Ecto neural progenitor cell (in vitro differentiated cells): ENCODE results near the gene TMC6.

Experiments
- DNase-seq: peaks from one replicate; pipeline ENCODE4 v3.0.0-alpha.2; 2018; ENCODE audit warnings: low spot score

Gene TMC6

GRCh38 chr17:78135858-78136500, 7.4 kb upstream of the TMC6 start:
- DNase-seq = no peak

GRCh38 chr17:78134899-78135385, 6.4 kb upstream of the TMC6 start:
- DNase-seq = no peak

- peak; percentile 82 for DNase-seq
These were observed 5.7 kb upstream of the TMC6 start for GRCh38 chr17:78133971-78134898.

- DNase-seq = no peak
These were observed 4.8 kb upstream of the TMC6 start for GRCh38 chr17:78133179-78133951.

- DNase-seq = no peak
These were observed 4.2 kb upstream of the TMC6 start for GRCh38 chr17:78132767-78133178.

GRCh38 chr17:78132084-78132676, 3.6 kb upstream of the TMC6 start:
- DNase-seq = no peak

GRCh38 chr17:78131172-78132083, 2.9 kb upstream of the TMC6 start:
- no peak for DNase-seq

GRCh38 chr17:78130437-78131101, 2.0 kb upstream of the TMC6 start, which contains the start of gene TMC8:
Gene TMC8 (plus strand): TSS chr17:78130771. CDS start chr17:78131589, 818 bp downstream.
- DNase-seq = no peak

GRCh38 chr17:78130090-78130436, 1.5 kb upstream of the TMC6 start:
- no peak for DNase-seq

GRCh38 chr17:78129351-78130089, 965 bp upstream of the TMC6 start:
- no peak for DNase-seq

GRCh38 chr17:78127888-78128550, 536 bp downstream of the TMC6 start:
- peak; percentile 87 for DNase-seq

GRCh38 chr17:78127239-78127887, 1.2 kb downstream of the TMC6 start:
- DNase-seq = peak; percentile 81

- DNase-seq = no peak
These were observed 1.7 kb downstream of the TMC6 start for GRCh38 chr17:78126895-78127238.

GRCh38 chr17:78125976-78126894, 2.3 kb downstream of the TMC6 start:
- no peak for DNase-seq

GRCh38 chr17:78125138-78125913, 3.2 kb downstream of the TMC6 start:
- no peak for DNase-seq

- DNase-seq = no peak
These were observed 3.8 kb downstream of the TMC6 start for GRCh38 chr17:78124836-78125137.
